ENCODE measurements around the gene ZCCHC14.

DNA sequence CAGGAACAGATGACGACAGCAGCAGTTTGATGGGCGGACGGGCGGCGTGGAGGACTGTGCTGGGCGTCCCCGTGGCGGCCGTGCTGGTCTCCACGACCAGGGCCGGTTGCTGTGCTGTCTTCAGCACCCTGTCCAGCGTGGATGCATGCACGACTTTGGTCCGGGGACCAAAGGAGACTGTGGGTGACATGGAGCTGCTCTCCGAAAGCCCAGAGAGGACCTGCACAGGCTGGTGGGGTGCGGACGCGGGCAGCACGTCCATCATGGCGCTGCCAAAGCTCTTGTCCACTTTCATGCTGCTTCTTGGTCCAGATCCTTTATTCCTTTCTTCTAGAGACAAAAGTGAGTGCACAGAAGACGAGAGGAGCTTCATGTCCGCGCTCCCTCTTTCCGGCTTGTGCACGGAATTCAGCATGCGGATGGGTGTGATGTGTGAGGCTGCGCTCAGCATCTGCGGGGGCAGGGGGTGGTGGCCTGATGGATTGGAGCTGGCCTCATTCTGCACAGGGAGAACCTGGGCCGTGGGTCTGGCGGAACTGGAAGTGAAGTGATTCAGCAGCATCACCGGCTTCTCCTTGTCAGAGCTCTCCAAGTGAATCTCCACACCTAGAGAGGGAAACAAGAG is 80.3 kb downstream of the ZCCHC14 start:
- TF ChIP-seq TP53 (CRISPR knock-in tag; IDR thresholded peaks at IDR 0.05) (no peak), MYC (IDR thresholded peaks at IDR 0.05; ENCODE audit: borderline replicate concordance, low read length) (no peak), RFX5 (IDR thresholded peaks at IDR 0.05) (no peak), POLR2A (IDR thresholded peaks at IDR 0.05; ENCODE audit: low read length) (no peak), MAFK (IDR thresholded peaks at IDR 0.05; ENCODE audit: partially characterized antibody) (no peak), NPAS2 (CRISPR knock-in tag; IDR thresholded peaks at IDR 0.05; ENCODE audit: borderline replicate concordance) (no peak), CEBPB (IDR thresholded peaks at IDR 0.05) (no peak), CHD2 (IDR thresholded peaks at IDR 0.05; ENCODE audit: low read length, partially characterized antibody) (no peak), HOXA7 (CRISPR knock-in tag; IDR thresholded peaks at IDR 0.05) (no peak), MAZ (IDR thresholded peaks at IDR 0.05; ENCODE audit: borderline replicate concordance, low read depth, low read length) (no peak)
- TF ChIP-seq, protein P1, sequence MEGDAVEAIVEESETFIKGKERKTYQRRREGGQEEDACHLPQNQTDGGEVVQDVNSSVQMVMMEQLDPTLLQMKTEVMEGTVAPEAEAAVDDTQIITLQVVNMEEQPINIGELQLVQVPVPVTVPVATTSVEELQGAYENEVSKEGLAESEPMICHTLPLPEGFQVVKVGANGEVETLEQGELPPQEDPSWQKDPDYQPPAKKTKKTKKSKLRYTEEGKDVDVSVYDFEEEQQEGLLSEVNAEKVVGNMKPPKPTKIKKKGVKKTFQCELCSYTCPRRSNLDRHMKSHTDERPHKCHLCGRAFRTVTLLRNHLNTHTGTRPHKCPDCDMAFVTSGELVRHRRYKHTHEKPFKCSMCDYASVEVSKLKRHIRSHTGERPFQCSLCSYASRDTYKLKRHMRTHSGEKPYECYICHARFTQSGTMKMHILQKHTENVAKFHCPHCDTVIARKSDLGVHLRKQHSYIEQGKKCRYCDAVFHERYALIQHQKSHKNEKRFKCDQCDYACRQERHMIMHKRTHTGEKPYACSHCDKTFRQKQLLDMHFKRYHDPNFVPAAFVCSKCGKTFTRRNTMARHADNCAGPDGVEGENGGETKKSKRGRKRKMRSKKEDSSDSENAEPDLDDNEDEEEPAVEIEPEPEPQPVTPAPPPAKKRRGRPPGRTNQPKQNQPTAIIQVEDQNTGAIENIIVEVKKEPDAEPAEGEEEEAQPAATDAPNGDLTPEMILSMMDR (IDR thresholded peaks at IDR 0.05) = no peak

Data from A549 (cell line).